ENCODE data around the gene FAS. TPM values are rescaled to one million over a fixed set of nuclear protein-coding genes. Genes with fewer than 3 reads are reported as not detected.
A peak's percentile ranks its signal among the peaks of the same experiment; 100 is the strongest.

The FAS gene
- total and polyA plus RNA-seq, 3 donors from 2014 or later: 9.3 to 16.2 (median 10.7) TPM

GRCh38 chr10:88946200-88946599 is 44.4 kb upstream of the FAS start:
- no peak overlapping the region for H3K4me3 ChIP-seq
- H3K27me3 ChIP-seq: no peaks in the 10 kb centered on the region
- no peak for TF ChIP-seq POLR2A (IDR thresholded peaks at IDR 0.05)
- no peak for TF ChIP-seq CTCF (IDR thresholded peaks at IDR 0.05)
- DNase-seq: no peak
- no peaks in the 10 kb centered on the region for H3K4me1 ChIP-seq
- H3K27ac ChIP-seq: peak overlapping the region in 1 of 2 donors; percentile 32
- intact Hi-C loops (cut with DNase I; ENCODE audit: low total_unique reads): loop anchor here (5.0 kb wide), 1 partner anchor 41 kb away; no protein-coding TSS in a partner anchor
- no peaks in the 10 kb centered on the region for H3K9me3 ChIP-seq
- 65 to 69% methylated on average over 1 of the region's 1 CpG for WGBS, 2 donors
- no peaks in the 10 kb centered on the region for H3K36me3 ChIP-seq (ENCODE audit: low read depth, missing control alignments)

- H3K9me3 ChIP-seq: no peaks in the 10 kb centered on the region
- H3K27ac ChIP-seq: peak overlapping the region in 1 of 2 donors; percentile 11
- no peaks in the 10 kb centered on the region for H3K4me1 ChIP-seq
- TF ChIP-seq CTCF (IDR thresholded peaks at IDR 0.05) (no peak), POLR2A (IDR thresholded peaks at IDR 0.05) (no peak)
- H3K36me3 ChIP-seq (ENCODE audit: low read depth, missing control alignments): no peaks in the 10 kb centered on the region
- no peak for DNase-seq
- 70 to 79% methylated on average over 6 of the region's 6 CpGs for WGBS, 2 donors
- no peaks in the 10 kb centered on the region for H3K27me3 ChIP-seq
- H3K4me3 ChIP-seq: no peak overlapping the region
- intact Hi-C loops (cut with DNase I; ENCODE audit: low total_unique reads): loop anchor here (5.0 kb wide), 1 partner anchor 40 kb away; no protein-coding TSS in a partner anchor
Observed at GRCh38 chr10:88946965-88947590, 43.5 kb upstream of the FAS start.

- no peaks in the 10 kb centered on the region for H3K9me3 ChIP-seq
- WGBS, 2 donors: 53 to 54% methylated on average over 2 of the region's 2 CpGs
- intact Hi-C loops (cut with DNase I; ENCODE audit: low total_unique reads): loop anchor here (5.0 kb wide), 1 partner anchor 38 kb away; no protein-coding TSS in a partner anchor
- H3K27me3 ChIP-seq: no peaks in the 10 kb centered on the region
- H3K36me3 ChIP-seq (ENCODE audit: low read depth, missing control alignments): no peaks in the 10 kb centered on the region
- peak overlapping the region; percentile 46 to 62 for H3K4me3 ChIP-seq
- no peaks in the 10 kb centered on the region for H3K4me1 ChIP-seq
- peak overlapping the region; percentile 77 to 95 for H3K27ac ChIP-seq
- no peak for DNase-seq
- TF ChIP-seq POLR2A (IDR thresholded peaks at IDR 0.05): no peak
- no peak for TF ChIP-seq CTCF (IDR thresholded peaks at IDR 0.05)
Observed at GRCh38 chr10:88949051-88949450, 41.5 kb upstream of the FAS start.

GRCh38 chr10:88949912-88950837 is 40.4 kb upstream of the FAS start:
- WGBS, 2 donors: 40 to 47% methylated on average over 3 of the region's 3 CpGs
- Histone ChIP-seq H3K27ac (peak overlapping the region; percentile 77 to 95), H3K36me3 (ENCODE audit: low read depth, missing control alignments) (no peaks in the 10 kb centered on the region), H3K4me1 (no peaks in the 10 kb centered on the region), H3K4me3 (peak overlapping the region; percentile 46 to 62), H3K9me3 (no peaks in the 10 kb centered on the region), H3K27me3 (no peaks in the 10 kb centered on the region)
- intact Hi-C loops (cut with DNase I; ENCODE audit: low total_unique reads): loop anchor here (5.0 kb wide), 1 partner anchor 37 kb away; no protein-coding TSS in a partner anchor
- TF ChIP-seq POLR2A (IDR thresholded peaks at IDR 0.05) (no peak), CTCF (IDR thresholded peaks at IDR 0.05) (no peak)
- DNase-seq: no peak
